PC-3 (cell line): Measurements from ENCODE around the gene GABBR1.

Experiments
- CTCF ChIP-seq: fragments of 300-600 bp; sonication (generic); conservative IDR thresholded peaks from 2 replicates; pipeline ENCODE4 v1.5.1; 2017; ENCODE audit warnings: antibody characterized with exemption, low read depth, mild to moderate bottlenecking, low read length
- EZH2phosphoT487 ChIP-seq: fragments of 300-600 bp; sonication (generic); IDR thresholded peaks from 2 replicates; pipeline ENCODE4 v1.6.1; 2018; ENCODE audit warnings: mild to moderate bottlenecking, antibody characterized with exemption, low read length, borderline replicate concordance

GRCh38 chr6:29666826-29667130 lies 33.8 kb upstream of the GABBR1 start:
- TF ChIP-seq CTCF (no peak), EZH2phosphoT487 (no peak)
